Endothelial cell (in vitro differentiated cells): ENCODE results near the gene ATP6V0B. TPM values are rescaled to one million over a fixed set of nuclear protein-coding genes. Genes with fewer than 3 reads are reported as not detected.

Source experiments
- DNase-seq: peaks from one replicate; pipeline ENCODE4 v3.0.0; 2021; ENCODE audit warnings: low spot score
- H3K27ac Mint-ChIP-seq: one replicate; pipeline ENCODE4 v1.8.0; 2021; ENCODE audit warnings: mixed read lengths, inconsistent platforms; ENCODE audit not compliant: unreplicated experiment
- H3K27me3 Mint-ChIP-seq: one replicate; pipeline ENCODE4 v1.8.0; 2021; ENCODE audit warnings: mild to moderate bottlenecking, moderate library complexity, mixed read lengths, inconsistent platforms; ENCODE audit not compliant: unreplicated experiment
- H3K36me3 Mint-ChIP-seq: one replicate; pipeline ENCODE4 v1.8.0; 2021; ENCODE audit warnings: mild to moderate bottlenecking, low read depth, mixed read lengths, inconsistent platforms; ENCODE audit not compliant: unreplicated experiment
- H3K4me1 Mint-ChIP-seq: one replicate; pipeline ENCODE4 v1.8.0; 2021; ENCODE audit warnings: mild to moderate bottlenecking, mixed read lengths, inconsistent platforms; ENCODE audit not compliant: unreplicated experiment
- H3K4me3 Mint-ChIP-seq: one replicate; pipeline ENCODE4 v1.8.0; 2021; ENCODE audit warnings: mild to moderate bottlenecking, mixed read lengths, inconsistent platforms; ENCODE audit not compliant: unreplicated experiment
- H3K9me3 Mint-ChIP-seq: one replicate; pipeline ENCODE4 v1.8.0; 2021; ENCODE audit warnings: mixed read lengths, inconsistent platforms; ENCODE audit not compliant: unreplicated experiment
- CTCF ChIP-seq: fragments of 200-600 bp; sonication (generic); IDR thresholded peaks from one replicate; pipeline ENCODE4 v1.5.0; 2021; ENCODE audit warnings: antibody characterized with exemption; ENCODE audit not compliant: unreplicated experiment
- total RNA-seq: library from RNA; stranded (reverse); fragmentation: NEBNext Ultra II Directional; extraction: Animal tissue kit (Norgen Biotek cat#: 25700); gene quantifications from one replicate; pipeline ENCODE4 v1.2.1, GENCODE V29; 2021; ENCODE audit not compliant: unreplicated experiment

The ATP6V0B gene
- total RNA-seq, 1 donor from 2014 or later: 94.5 TPM

- Mint-ChIP-seq H3K9me3 (no peaks in the 10 kb centered on the region), H3K4me3 (peak overlapping the region; percentile 94), H3K4me1 (peaks cover 33% of the 10 kb centered on the region), H3K36me3 (peaks cover 36% of the 10 kb centered on the region), H3K27me3 (peaks cover 31% of the 10 kb centered on the region), H3K27ac (peak overlapping the region; percentile 34)
- DNase-seq: no peak
- no peak for TF ChIP-seq CTCF
These were observed 5.7 kb downstream of the ATP6V0B start for GRCh38 chr1:43980255-43981134.

DNA sequence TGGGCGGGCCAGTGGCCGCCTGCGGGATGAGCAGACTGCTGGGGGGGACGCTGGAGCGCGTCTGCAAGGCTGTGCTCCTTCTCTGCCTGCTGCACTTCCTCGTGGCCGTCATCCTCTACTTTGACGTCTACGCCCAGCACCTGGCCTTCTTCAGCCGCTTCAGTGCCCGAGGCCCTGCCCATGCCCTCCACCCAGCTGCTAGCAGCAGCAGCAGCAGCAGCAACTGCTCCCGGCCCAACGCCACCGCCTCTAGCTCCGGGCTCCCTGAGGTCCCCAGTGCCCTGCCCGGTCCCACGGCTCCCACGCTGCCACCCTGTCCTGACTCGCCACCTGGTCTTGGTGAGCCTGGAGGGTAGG is 6.4 kb downstream of the ATP6V0B start:
- Mint-ChIP-seq H3K36me3 (peaks cover 42% of the 10 kb centered on the region), H3K9me3 (no peaks in the 10 kb centered on the region), H3K27me3 (peaks cover 26% of the 10 kb centered on the region), H3K4me1 (peaks cover 29% of the 10 kb centered on the region), H3K27ac (no peak overlapping the region), H3K4me3 (no peak overlapping the region)
- no peak for DNase-seq
- no peak for TF ChIP-seq CTCF

GRCh38 chr1:43981636-43982035 is 6.9 kb downstream of the ATP6V0B start:
- no peak for TF ChIP-seq CTCF
- Mint-ChIP-seq H3K4me3 (no peak overlapping the region), H3K27ac (no peak overlapping the region), H3K36me3 (peaks cover 38% of the 10 kb centered on the region), H3K27me3 (peaks cover 23% of the 10 kb centered on the region), H3K4me1 (peaks cover 24% of the 10 kb centered on the region), H3K9me3 (no peaks in the 10 kb centered on the region)
- no peak for DNase-seq

GRCh38 chr1:43982241-43982640 is 7.5 kb downstream of the ATP6V0B start:
- Mint-ChIP-seq H3K9me3 (no peaks in the 10 kb centered on the region), H3K36me3 (peaks cover 33% of the 10 kb centered on the region), H3K27ac (no peak overlapping the region), H3K4me3 (peak overlapping the region; percentile 64), H3K27me3 (peaks cover 19% of the 10 kb centered on the region), H3K4me1 (peaks cover 23% of the 10 kb centered on the region)
- no peak for DNase-seq
- no peak for TF ChIP-seq CTCF

GRCh38 chr1:43982808-43983207 is 8.0 kb downstream of the ATP6V0B start:
- H3K27me3 Mint-ChIP-seq: peaks cover 17% of the 10 kb centered on the region
- peaks cover 27% of the 10 kb centered on the region for H3K36me3 Mint-ChIP-seq
- H3K27ac Mint-ChIP-seq: peak overlapping the region; percentile 5
- DNase-seq: no peak
- TF ChIP-seq CTCF: no peak
- H3K4me3 Mint-ChIP-seq: peak overlapping the region; percentile 64
- H3K4me1 Mint-ChIP-seq: peaks cover 21% of the 10 kb centered on the region
- H3K9me3 Mint-ChIP-seq: no peaks in the 10 kb centered on the region
